A375 (cell line): ENCODE results near the gene UBE2J2. TPM values are rescaled to one million over a fixed set of nuclear protein-coding genes. Genes with fewer than 3 reads are reported as not detected.

Experiments
- small RNA-seq: library from RNA; depleted of rRNA; stranded (forward); fragments of <200 nt; gene quantifications from one replicate; pipeline ENCODE3, GENCODE V24; 2014
- total RNA-seq: library from RNA; depleted of rRNA; stranded (reverse); fragments of >200 nt; shearing (Covaris generic); gene quantifications from 2 replicates; pipeline ENCODE4 v1.2.3, GENCODE V29; 2014; rRNA removed

UBE2J2 gene
- 97.6 and 120 TPM in 2 replicates for total RNA-seq

DNA sequence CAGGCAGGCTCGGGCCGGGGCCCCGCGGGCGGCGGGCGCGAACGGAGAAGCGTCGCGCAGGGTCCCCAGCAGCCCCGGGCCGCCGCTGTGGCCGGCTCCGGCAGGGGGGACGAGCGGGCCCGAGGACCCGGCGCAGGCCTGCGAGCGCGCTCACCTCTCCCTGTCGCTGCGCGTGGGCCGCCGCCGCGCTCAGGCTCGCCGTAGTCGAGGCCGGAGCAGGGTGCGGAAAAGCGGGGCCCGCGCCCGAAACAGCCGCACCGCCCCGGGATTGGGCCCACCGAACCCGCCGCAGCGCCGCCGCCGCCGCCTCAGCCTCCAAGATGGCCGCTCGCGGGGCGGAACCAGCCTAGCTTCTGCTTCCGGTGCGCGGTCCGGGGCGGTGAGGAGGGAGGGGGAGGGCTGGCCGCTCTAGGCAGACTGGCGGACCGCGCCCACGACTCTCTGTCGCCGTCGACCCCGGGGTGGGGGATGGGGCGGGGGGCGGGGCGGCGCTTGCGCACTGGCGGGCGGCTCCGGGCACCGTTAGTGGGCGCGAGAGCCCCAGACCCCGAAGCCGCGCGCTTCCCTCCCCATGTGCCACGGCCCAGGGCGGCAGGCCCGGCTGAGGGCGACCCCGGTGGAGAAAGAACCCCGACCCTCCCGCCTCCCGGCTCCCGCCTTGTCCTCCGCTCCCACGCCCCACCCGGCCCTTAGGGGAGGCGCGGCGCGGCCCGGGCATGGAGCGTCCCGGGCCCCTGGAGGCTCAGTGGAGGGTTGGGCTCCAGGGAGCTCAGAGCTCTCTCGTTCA lies at the start of gene UBE2J2:
Gene UBE2J2 (minus strand): TSS at position 343 of the 787 bp plus-strand sequence. CDS start 5,862 bp downstream, outside the sequence.

DNA sequence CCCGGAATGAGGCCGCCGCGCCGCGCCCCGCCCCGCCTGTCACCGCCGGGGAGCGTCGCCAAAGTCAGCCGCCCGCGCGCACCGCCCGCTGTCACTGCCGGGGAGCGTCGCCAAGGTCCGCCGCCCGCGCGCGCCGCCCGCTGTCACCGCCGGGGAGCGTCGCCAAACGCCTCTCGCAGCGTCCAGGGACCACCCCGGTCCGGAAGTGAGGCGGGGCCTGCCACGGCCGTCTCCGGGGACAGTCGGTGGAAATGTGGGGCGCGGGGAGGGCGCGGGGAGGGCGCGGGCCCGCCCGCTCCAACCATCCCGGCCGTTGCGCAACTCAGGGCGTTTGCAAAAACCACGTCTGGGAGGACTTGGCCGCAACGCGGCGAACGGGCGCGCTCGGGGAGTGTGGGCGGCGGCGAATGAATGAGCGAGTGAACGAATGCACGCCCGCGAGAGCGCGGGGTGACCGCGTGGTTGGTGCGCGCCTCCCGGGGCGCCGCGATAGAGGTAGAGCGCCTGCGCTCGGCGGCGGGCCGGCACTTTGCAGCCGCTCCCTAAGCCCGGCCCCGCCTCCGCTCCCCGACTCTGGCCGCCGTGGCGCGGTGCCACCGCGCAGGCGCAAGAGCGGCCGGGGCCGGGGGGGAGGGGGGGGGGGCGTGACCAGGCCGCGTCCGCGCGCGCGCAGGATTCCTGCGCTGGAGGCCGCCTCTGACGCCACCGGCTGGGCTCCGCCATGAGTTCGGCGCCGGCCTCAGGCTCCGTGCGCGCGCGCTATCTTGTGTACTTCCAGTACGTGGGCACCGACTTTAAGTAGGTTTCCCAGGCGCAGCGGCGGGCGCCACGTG lies 34.5 kb upstream of the UBE2J2 start, which contains the start of the genes ACAP3 and PUSL1:
Gene ACAP3 (minus strand): TSS at position 8 of the 833 bp plus-strand sequence. CDS start 115 bp downstream, outside the sequence.
Gene PUSL1 (plus strand): TSS at position 675 of the 833 bp plus-strand sequence. CDS start 47 bp downstream, at position 722.

DNA sequence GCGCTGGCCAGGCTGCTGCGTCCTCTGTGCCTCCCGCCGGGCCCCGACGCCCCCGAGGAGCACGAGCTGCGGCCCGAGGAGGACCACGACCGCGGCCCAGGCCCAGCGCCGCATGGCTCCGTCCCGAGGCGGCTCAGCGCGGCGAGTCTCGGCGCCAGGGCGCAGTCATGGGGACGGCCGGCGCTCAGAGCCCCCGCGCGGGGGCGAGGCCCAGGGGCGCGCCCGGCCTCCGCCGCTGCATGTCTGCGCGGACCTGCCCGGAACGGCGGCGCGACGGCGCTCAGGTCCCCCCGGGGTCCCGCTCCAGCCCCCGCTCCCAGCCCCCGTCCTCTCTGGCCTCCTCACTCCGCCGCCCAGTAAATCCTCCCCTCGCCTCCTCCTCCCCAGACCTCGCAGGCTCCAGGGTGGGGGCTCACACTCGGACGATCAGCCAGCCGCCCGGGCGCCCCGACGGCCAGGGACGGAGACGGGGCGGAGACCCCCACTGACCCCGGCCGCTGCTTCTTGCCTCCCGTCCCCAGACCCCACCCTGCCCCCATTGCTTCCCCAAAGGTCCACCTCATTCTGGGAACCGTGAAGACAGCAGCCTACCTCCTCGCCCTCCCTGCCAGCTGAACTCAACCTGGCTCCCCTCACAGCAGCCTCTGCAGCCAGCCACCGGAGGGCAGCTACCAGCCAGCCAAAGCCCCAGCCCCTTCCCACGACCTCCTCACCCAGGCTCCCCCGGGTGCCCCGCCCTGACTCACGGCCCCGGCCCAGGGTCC lies 26.9 kb downstream of the UBE2J2 start, which contains the start of gene C1QTNF12:
Gene C1QTNF12 (minus strand): TSS at position 146 of the 764 bp plus-strand sequence. CDS start 32 bp downstream, at position 114.

DNA sequence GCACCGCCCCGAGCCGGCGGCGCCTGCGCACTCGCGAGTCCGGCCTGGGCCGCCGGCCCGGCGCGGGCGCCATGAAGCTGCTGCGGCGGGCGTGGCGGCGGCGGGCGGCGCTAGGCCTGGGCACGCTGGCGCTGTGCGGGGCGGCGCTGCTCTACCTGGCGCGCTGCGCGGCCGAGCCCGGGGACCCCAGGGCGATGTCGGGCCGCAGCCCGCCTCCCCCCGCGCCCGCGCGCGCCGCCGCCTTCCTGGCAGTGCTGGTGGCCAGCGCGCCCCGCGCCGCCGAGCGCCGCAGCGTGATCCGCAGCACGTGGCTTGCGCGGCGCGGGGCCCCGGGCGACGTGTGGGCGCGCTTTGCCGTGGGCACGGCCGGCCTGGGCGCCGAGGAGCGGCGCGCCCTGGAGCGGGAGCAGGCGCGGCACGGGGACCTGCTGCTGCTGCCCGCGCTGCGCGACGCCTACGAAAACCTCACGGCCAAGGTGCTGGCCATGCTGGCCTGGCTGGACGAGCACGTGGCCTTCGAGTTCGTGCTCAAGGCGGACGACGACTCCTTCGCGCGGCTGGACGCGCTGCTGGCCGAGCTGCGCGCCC lies 41.4 kb downstream of the UBE2J2 start, which contains the start of gene B3GALT6:
Gene B3GALT6 (plus strand): TSS at position 30 of the 588 bp plus-strand sequence. CDS start 42 bp downstream, at position 72.

DNA sequence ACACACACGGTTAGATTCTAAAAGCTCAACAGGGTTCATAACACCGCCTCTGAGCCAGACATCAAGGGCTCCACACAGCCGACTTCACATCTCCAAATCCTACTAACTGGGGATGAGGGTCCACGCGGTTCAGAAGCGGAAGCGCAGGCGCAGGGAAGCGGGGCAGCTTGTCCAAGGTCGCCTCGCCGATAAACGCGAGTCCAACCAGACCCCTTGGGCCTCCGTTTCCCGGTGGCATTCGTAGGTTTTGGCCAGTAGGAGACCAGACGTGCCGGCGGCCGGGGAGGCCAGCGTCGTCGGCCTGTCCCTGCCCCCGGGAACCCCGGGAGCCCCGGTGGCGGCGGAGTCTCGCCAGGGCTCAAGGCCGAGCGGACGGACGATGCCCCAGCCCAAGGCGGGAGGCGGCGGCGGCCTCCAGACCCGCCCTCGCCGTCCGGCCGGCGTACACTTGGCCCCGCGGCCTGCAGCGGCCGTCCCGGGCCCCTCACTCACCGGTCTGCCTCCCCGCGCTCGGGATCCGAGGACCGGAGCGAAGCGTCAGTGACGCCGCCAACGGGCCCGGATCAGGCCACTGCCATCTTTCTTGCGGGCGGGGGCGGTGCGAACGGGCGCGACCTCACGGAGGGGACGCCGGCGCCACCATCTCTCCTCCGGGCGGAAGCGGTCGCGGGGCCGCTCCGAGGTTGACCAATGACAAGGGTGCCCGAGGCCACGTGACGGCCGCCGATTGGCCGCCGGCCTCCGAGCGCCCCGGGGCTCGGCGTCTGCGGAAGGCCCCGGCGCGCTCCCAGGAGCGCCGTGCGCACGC lies 42.0 kb downstream of the UBE2J2 start, which contains the start of gene SDF4:
Gene SDF4 (minus strand): TSS at position 602 of the 808 bp plus-strand sequence. CDS start 3,229 bp downstream, outside the sequence.

DNA sequence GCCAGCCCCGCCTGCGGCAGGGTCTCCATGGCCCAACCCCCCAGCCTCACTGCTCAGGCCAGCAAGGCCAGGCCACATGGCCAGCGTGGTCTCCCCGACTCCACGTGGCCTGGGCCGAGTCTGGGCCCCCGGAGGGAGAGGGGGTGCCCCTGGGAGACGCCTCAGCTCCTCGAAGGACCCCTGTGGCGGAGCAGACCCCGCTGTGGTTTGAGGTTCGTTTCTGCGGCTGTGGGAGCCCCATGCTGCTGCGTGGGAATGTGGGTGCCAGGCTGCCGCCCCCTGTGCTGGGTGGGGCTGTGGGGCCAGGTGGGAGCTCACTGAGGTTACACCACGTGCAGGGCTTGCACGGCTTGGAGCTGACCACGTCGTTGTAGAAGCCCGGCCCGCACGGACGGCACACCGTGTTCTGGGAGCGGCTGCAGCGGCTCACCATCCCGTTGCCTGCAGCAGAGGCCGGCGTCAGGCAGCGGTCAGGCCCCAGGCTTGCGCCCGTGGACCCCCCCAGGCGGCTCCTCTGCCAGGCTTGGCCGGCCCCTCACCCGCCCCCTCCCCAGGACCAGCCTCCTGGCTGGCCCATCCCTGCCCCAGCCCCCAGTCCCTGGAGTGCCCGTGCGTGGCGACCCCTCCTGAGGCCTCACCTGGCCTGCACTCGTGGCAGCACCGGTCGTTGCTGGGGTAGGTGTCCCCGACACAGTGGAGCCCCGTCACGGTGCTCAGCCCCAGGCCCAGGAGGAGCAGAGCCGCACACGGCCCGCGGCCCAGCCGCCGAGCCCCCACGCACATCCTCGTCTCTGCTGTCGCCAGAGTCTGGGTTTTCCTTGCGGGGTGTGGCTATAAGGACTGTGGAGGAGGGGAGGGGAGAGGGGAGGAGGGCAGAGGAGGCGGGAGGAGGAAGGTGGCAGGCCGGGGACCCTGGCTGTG lies 60.0 kb downstream of the UBE2J2 start, which contains the start of gene TNFRSF4:
Gene TNFRSF4 (minus strand): TSS at position 809 of the 921 bp plus-strand sequence. CDS start 26 bp downstream, at position 783.

DNA sequence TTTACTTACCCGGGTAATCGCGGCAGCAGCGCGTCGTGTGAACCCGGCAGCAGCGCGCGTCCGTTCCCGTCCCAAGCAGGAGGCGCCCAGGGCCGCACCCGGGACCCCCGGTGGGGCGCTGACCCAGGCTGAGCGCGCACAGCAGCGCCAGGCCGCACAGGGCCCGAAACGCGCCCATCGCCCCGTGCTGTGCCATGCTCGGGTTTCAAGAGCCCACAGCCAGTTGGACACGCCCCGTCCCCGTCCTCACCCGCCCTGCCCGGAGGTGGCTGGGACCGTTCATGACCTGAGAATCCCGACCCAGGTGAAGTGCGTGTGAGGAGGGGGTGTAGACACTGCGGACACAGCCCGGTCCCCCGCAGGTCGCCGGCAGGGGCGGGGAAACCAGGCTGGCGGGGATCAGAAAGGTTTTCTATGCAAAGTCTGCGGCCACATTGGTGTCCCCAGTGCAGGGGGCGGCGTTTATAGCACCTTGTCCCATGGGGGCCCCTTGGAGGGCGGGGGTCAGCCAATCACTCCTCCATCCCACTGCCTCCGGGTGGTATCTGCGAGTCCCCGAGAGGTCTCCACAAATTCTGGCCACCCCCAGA lies 67.2 kb downstream of the UBE2J2 start, which contains the start of gene TNFRSF18:
Gene TNFRSF18 (minus strand): TSS at position 217 of the 590 bp plus-strand sequence. CDS start 21 bp downstream, at position 196.

Small RNAs within 50 kb of the gene (small RNA-seq; reads per million reads assigned to genes)
- gene MIR6726, result not detected

Other genes starting within 250 kb of the UBE2J2 start
- gene RNF223, start 199.5 kb downstream of the UBE2J2 start, total RNA-seq, result 0.56 TPM in 1 of 2 replicates, not detected in the other
- 20.3 and 23.0 TPM in 2 replicates for gene C1orf159, start 157.8 kb downstream of the UBE2J2 start, total RNA-seq
- not detected in 2 replicates for gene TTLL10, start 100.0 kb downstream of the UBE2J2 start, total RNA-seq
- gene TNFRSF18, start 67.3 kb downstream of the UBE2J2 start, total RNA-seq, result not detected in 2 replicates
- gene TNFRSF4, start 59.7 kb downstream of the UBE2J2 start, total RNA-seq, result not detected in 2 replicates
- 86.0 and 88.9 TPM in 2 replicates for gene SDF4, start 41.9 kb downstream of the UBE2J2 start, total RNA-seq
- gene B3GALT6, start 41.6 kb downstream of the UBE2J2 start, total RNA-seq, result 28.7 and 31.5 TPM in 2 replicates
- 2.5 and 7.0 TPM in 2 replicates for gene C1QTNF12, start 27.1 kb downstream of the UBE2J2 start, total RNA-seq
- 1.2 and 2.1 TPM in 2 replicates for gene SCNN1D, start 6.6 kb upstream of the UBE2J2 start, total RNA-seq
- gene ACAP3, start 34.1 kb upstream of the UBE2J2 start, total RNA-seq, result 30.1 and 39.1 TPM in 2 replicates
- gene PUSL1, start 34.7 kb upstream of the UBE2J2 start, total RNA-seq, result 34.9 and 47.2 TPM in 2 replicates
- gene INTS11, start 50.8 kb upstream of the UBE2J2 start, total RNA-seq, result 138 and 141 TPM in 2 replicates
- gene CPTP, start 50.9 kb upstream of the UBE2J2 start, total RNA-seq, result 18.9 and 23.5 TPM in 2 replicates
- 0.30 and 0.56 TPM in 2 replicates for gene TAS1R3, start 57.4 kb upstream of the UBE2J2 start, total RNA-seq
- gene DVL1, start 75.6 kb upstream of the UBE2J2 start, total RNA-seq, result 115 TPM in 2 replicates
- 0.77 TPM in 1 of 2 replicates, not detected in the other for gene MXRA8, start 84.7 kb upstream of the UBE2J2 start, total RNA-seq
- gene AURKAIP1, start 101.4 kb upstream of the UBE2J2 start, total RNA-seq, result 307 and 311 TPM in 2 replicates
- 221 and 241 TPM in 2 replicates for gene CCNL2, start 125.5 kb upstream of the UBE2J2 start, total RNA-seq
- 286 and 336 TPM in 2 replicates for gene MRPL20, start 133.4 kb upstream of the UBE2J2 start, total RNA-seq
- gene ANKRD65, start 147.4 kb upstream of the UBE2J2 start, total RNA-seq, result not detected in 2 replicates
- gene VWA1, start 161.8 kb upstream of the UBE2J2 start, total RNA-seq, result 1.9 and 4.9 TPM in 2 replicates
- not detected in 2 replicates for gene ATAD3C, start 175.8 kb upstream of the UBE2J2 start, total RNA-seq
- gene ATAD3B, start 197.9 kb upstream of the UBE2J2 start, total RNA-seq, result 52.9 and 59.0 TPM in 2 replicates
- 102 and 114 TPM in 2 replicates for gene ATAD3A, start 238.3 kb upstream of the UBE2J2 start, total RNA-seq